Endodermal cell (in vitro differentiated cells): ENCODE measurements around the gene ARG1. TPM values are rescaled to one million over a fixed set of nuclear protein-coding genes. Genes with fewer than 3 reads are reported as not detected.

Experiments used
- DNase-seq: peaks from one replicate; pipeline ENCODE4 v3.0.0-alpha.2; 2017
- H3K27ac ChIP-seq: 2 replicates; pipeline ENCODE4 v1.5.1; 2013; ENCODE audit warnings: mild to moderate bottlenecking, low read depth, low read length, moderate library complexity
- H3K27me3 ChIP-seq: 2 replicates; pipeline ENCODE4 v1.6.1; 2013; ENCODE audit warnings: mild to moderate bottlenecking, low read length, moderate library complexity; ENCODE audit not compliant: insufficient read depth, control insufficient read depth, poor library complexity, severe bottlenecking
- H3K36me3 ChIP-seq: 2 replicates; pipeline ENCODE4 v1.7.0; 2013; ENCODE audit warnings: mild to moderate bottlenecking, low read length, moderate library complexity; ENCODE audit not compliant: control insufficient read depth, insufficient read depth
- H3K4me1 ChIP-seq: one replicate; pipeline ENCODE4 v1.7.0; 2013; ENCODE audit warnings: low read length; ENCODE audit not compliant: control insufficient read depth, insufficient read depth
- H3K4me3 ChIP-seq: 2 replicates; pipeline ENCODE4 v1.5.1; 2013; ENCODE audit warnings: mild to moderate bottlenecking, low read length, moderate library complexity
- H3K9ac ChIP-seq: 2 replicates; pipeline ENCODE4 v1.6.1; 2013; ENCODE audit warnings: mild to moderate bottlenecking, low read length, moderate library complexity; ENCODE audit not compliant: poor library complexity, severe bottlenecking; ENCODE audit errors: extremely low read depth
- H3K9me3 ChIP-seq: 2 replicates; pipeline ENCODE4 v1.6.1; 2013; ENCODE audit warnings: mild to moderate bottlenecking, low read length, moderate library complexity; ENCODE audit not compliant: control insufficient read depth
- H3K27ac Mint-ChIP-seq: 2 replicates; pipeline ENCODE4 v1.8.0; 2020; ENCODE audit warnings: mixed read lengths
- H3K27me3 Mint-ChIP-seq: 2 replicates; pipeline ENCODE4 v1.8.0; 2021; ENCODE audit warnings: mild to moderate bottlenecking, mixed read lengths; ENCODE audit not compliant: insufficient read depth
- H3K36me3 Mint-ChIP-seq: 2 replicates; pipeline ENCODE4 v1.8.0; 2020; ENCODE audit warnings: low read depth, mixed read lengths
- H3K4me1 Mint-ChIP-seq: 2 replicates; pipeline ENCODE4 v1.8.0; 2020; ENCODE audit warnings: mixed read lengths
- H3K4me3 Mint-ChIP-seq: 2 replicates; pipeline ENCODE4 v1.8.0; 2020; ENCODE audit warnings: mild to moderate bottlenecking, moderate library complexity, mixed read lengths
- H3K9me3 Mint-ChIP-seq: 2 replicates; pipeline ENCODE4 v1.8.0; 2020; ENCODE audit warnings: mild to moderate bottlenecking, mixed read lengths
- CTCF ChIP-seq: fragments of 200-600 bp; sonication (generic); conservative IDR thresholded peaks from 2 replicates; pipeline ENCODE4 v1.5.0; 2021; ENCODE audit warnings: antibody characterized with exemption, mild to moderate bottlenecking
- WGBS, 2 experiments: methylation state at CpG; one replicate each; pipeline versions ENCODE4 v1.1.5 to v1.1.7; 2013; ENCODE audit warnings: missing lambda C conversion rate in 2 of 2, mixed read lengths in 1 of 2; ENCODE audit not compliant: insufficient coverage in 1 of 2, insufficient read length in 1 of 2; 5-methylcytosine and 5-hydroxymethylcytosine counted together
- total RNA-seq, 2 donors: library from RNA; stranded (reverse); fragmentation: NEBNext Ultra II Directional in 1 of 2; extraction: Animal tissue kit (Norgen Biotek cat#: 25700) in 1 of 2; gene quantifications; 2 replicates in 1 of 2; 3 replicates in 1 of 2; pipeline ENCODE4 v1.2.1, GENCODE V29; 2021

Gene ARG1
- total RNA-seq, 2 donors from 2014 or later: not detected

DNA sequence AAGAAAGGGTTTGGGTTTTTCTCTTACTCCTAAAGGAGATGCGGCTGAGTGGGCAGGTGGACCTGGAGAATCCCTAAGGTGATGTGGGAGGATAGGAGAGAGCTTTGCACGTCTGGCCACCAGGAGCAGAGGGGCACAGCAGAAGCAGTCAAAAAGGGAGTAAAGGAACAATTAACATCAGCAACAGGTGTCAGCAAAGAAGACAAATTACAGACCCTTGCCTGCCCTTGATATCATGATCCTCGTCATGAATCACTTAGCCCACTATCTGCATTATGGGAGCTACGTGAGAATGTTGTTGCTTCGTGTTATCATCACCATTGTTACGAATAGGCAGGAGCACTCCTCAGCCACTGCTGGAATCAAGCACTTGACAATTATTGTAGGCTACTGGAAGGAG, 25.5 kb upstream of the ARG1 start:
- 75 to 89% methylated on average over 5 to 6 of the region's 6 CpGs for WGBS, 2 experiments
- no peak overlapping the region for H3K4me3 ChIP-seq
- Mint-ChIP-seq H3K4me1 (no peaks in the 10 kb centered on the region), H3K27ac (no peak overlapping the region), H3K27me3 (no peaks in the 10 kb centered on the region), H3K9me3 (peaks cover 17% of the 10 kb centered on the region), H3K4me3 (no peak overlapping the region), H3K36me3 (no peaks in the 10 kb centered on the region)
- no peaks in the 10 kb centered on the region for H3K9me3 ChIP-seq
- DNase-seq: no peak
- H3K36me3 ChIP-seq: no peaks in the 10 kb centered on the region
- no peaks in the 10 kb centered on the region for H3K27me3 ChIP-seq
- H3K9ac ChIP-seq: no peak overlapping the region
- no peak for TF ChIP-seq CTCF
- no peak overlapping the region for H3K27ac ChIP-seq
- H3K4me1 ChIP-seq: no peaks in the 10 kb centered on the region

DNA sequence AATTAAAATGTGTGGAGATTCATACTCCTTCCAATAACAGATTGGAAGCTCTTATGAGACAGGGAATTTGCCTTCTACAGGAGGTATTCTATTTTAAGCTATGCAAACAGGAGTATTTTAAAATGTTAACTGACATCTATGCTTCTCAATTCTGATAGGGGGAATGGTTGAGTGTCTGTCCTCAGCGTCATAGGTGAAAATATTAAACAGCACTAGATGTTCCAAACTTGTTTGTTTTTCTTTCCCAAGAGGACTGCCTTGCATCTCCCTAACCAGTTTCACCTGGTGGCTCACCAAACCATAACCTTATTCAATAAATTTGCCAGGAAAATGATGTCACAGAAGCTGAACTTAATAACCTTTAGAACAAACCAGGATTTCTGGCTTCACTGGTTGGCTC, 24.6 kb upstream of the ARG1 start:
- Mint-ChIP-seq H3K27me3 (no peaks in the 10 kb centered on the region), H3K9me3 (peaks cover 11% of the 10 kb centered on the region), H3K27ac (no peak overlapping the region), H3K4me1 (no peaks in the 10 kb centered on the region), H3K4me3 (no peak overlapping the region), H3K36me3 (no peaks in the 10 kb centered on the region)
- H3K4me3 ChIP-seq: no peak overlapping the region
- H3K36me3 ChIP-seq: no peaks in the 10 kb centered on the region
- H3K9ac ChIP-seq: no peak overlapping the region
- no peaks in the 10 kb centered on the region for H3K27me3 ChIP-seq
- no peaks in the 10 kb centered on the region for H3K9me3 ChIP-seq
- no peak overlapping the region for H3K27ac ChIP-seq
- 91 to 100% methylated on average over 1 of the region's 1 CpG for WGBS, 2 experiments
- no peaks in the 10 kb centered on the region for H3K4me1 ChIP-seq
- no peak for TF ChIP-seq CTCF
- DNase-seq: no peak

DNA sequence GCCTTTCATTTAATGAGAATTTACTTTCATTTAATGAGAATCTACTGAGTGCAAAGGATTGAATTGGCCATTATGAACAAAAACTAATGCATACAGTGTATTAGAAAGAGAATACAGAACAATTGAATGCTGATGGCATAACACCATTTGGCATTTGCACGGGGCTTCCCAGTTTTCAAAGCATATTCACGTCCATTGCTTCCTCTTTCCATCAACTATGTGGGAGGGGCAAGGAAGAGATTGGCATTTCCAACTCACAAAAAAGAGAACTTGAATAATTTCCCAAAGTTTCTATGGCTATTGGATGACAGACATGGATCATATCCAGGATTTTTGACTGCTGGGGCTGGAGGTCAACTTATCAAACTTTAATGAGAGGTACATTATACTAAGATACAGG, 23.2 kb upstream of the ARG1 start:
- Mint-ChIP-seq H3K9me3 (no peaks in the 10 kb centered on the region), H3K36me3 (no peaks in the 10 kb centered on the region), H3K4me3 (no peak overlapping the region), H3K27ac (no peak overlapping the region), H3K27me3 (no peaks in the 10 kb centered on the region), H3K4me1 (no peaks in the 10 kb centered on the region)
- no peak for DNase-seq
- no peak overlapping the region for H3K27ac ChIP-seq
- no peak overlapping the region for H3K4me3 ChIP-seq
- no peaks in the 10 kb centered on the region for H3K27me3 ChIP-seq
- H3K36me3 ChIP-seq: no peaks in the 10 kb centered on the region
- no peaks in the 10 kb centered on the region for H3K9me3 ChIP-seq
- H3K4me1 ChIP-seq: no peaks in the 10 kb centered on the region
- WGBS, 2 experiments: 91 to 100% methylated on average over 1 to 2 of the region's 2 CpGs
- H3K9ac ChIP-seq: no peak overlapping the region
- TF ChIP-seq CTCF: no peak
